ENCODE data around the gene MAEA. TPM values are rescaled to one million over a fixed set of nuclear protein-coding genes. Genes with fewer than 3 reads are reported as not detected.
"Not testable (repeated sequence)": the region's sequence is repeated elsewhere in the genome, so short reads cannot be mapped to it uniquely, and the experiment has no call there.

MAEA gene
- total RNA-seq, 1 donor from 2014 or later, result 50.3 TPM

GRCh38 chr4:1365271-1366178, 75.8 kb downstream of the MAEA start:
- DNase-seq, result peak; percentile 29
- intact Hi-C loops (cut with DNase I), result no loop called here
- ATAC-seq (ENCODE audit: poor library complexity), result no peak

- ATAC-seq (ENCODE audit: poor library complexity), result no peak
- intact Hi-C loops (cut with DNase I), result no loop called here
- peak; percentile 31 for DNase-seq
Observed at GRCh38 chr4:1366371-1367229, 76.9 kb downstream of the MAEA start.

- DNase-seq, result peak; percentile 30
- no peak for ATAC-seq (ENCODE audit: poor library complexity)
- intact Hi-C loops (cut with DNase I), result no loop called here
Observed at GRCh38 chr4:1367230-1367935, 77.7 kb downstream of the MAEA start.

GRCh38 chr4:1367936-1368289, 78.2 kb downstream of the MAEA start:
- peak; percentile 33 for DNase-seq
- intact Hi-C loops (cut with DNase I), result no loop called here
- ATAC-seq (ENCODE audit: poor library complexity), result no peak

- peak; percentile 12 for ATAC-seq (ENCODE audit: poor library complexity)
- intact Hi-C loops (cut with DNase I), result no loop called here
- peak; percentile 22 for DNase-seq
Observed at GRCh38 chr4:1368421-1369090, 78.9 kb downstream of the MAEA start.

GRCh38 chr4:1369091-1369450, 79.4 kb downstream of the MAEA start:
- intact Hi-C loops (cut with DNase I), result no loop called here
- DNase-seq (peak; percentile 36), ATAC-seq (ENCODE audit: poor library complexity) (no peak)

GRCh38 chr4:1369479-1370079, 79.9 kb downstream of the MAEA start:
- DNase-seq (peak; percentile 27), ATAC-seq (ENCODE audit: poor library complexity) (no peak)
- intact Hi-C loops (cut with DNase I), result no loop called here

GRCh38 chr4:1370321-1371124, 80.8 kb downstream of the MAEA start:
- ATAC-seq (ENCODE audit: poor library complexity) (no peak), DNase-seq (peak; percentile 30)
- intact Hi-C loops (cut with DNase I), result no loop called here

- DNase-seq, result peak; percentile 13
Observed at GRCh38 chr4:1371176-1372165, 81.8 kb downstream of the MAEA start.

GRCh38 chr4:1372576-1372975, 82.9 kb downstream of the MAEA start:
- ATAC-seq (ENCODE audit: poor library complexity); DNase-seq; intact Hi-C loops (cut with DNase I): not testable (repeated sequence)

More at GRCh38 chr4:1371176-1372165, 81.8 kb downstream of the MAEA start:
- intact Hi-C loops (cut with DNase I), result no loop called here
- no peak for ATAC-seq (ENCODE audit: poor library complexity)

GRCh38 chr4:1373892-1374705, 84.4 kb downstream of the MAEA start:
- peak; percentile 27 for DNase-seq
- no peak for ATAC-seq (ENCODE audit: poor library complexity)
- intact Hi-C loops (cut with DNase I), result no loop called here

- intact Hi-C loops (cut with DNase I), result no loop called here
- no peak for ATAC-seq (ENCODE audit: poor library complexity)
- DNase-seq, result no peak
Observed at GRCh38 chr4:1374706-1375045, 85.0 kb downstream of the MAEA start.

GRCh38 chr4:1375051-1375721, 85.5 kb downstream of the MAEA start:
- DNase-seq, result peak; percentile 25
- ATAC-seq (ENCODE audit: poor library complexity), result no peak
- intact Hi-C loops (cut with DNase I), result no loop called here

- DNase-seq (peak; percentile 28), ATAC-seq (ENCODE audit: poor library complexity) (peak; percentile 11)
- intact Hi-C loops (cut with DNase I), result no loop called here
Observed at GRCh38 chr4:1375761-1376322, 86.2 kb downstream of the MAEA start.

GRCh38 chr4:1376391-1376840, 86.7 kb downstream of the MAEA start:
- DNase-seq, result no peak
- no peak for ATAC-seq (ENCODE audit: poor library complexity)
- intact Hi-C loops (cut with DNase I), result no loop called here

Measured in Right ventricle myocardium superior (tissue), 1 donor.